HEK293T (cell line): ENCODE measurements around the gene MYLK.
A peak's percentile ranks its signal among the peaks of the same experiment; 100 is the strongest.
"Not testable (repeated sequence)": the region's sequence is repeated elsewhere in the genome, so short reads cannot be mapped to it uniquely, and the experiment has no call there.

Experiments
- CTCF ChIA-PET: fragments of 350-600 bp; formaldehyde crosslinking; extraction: SDS; loops from one replicate; lab custom pipeline; 2021; ENCODE audit warnings: antibody characterized with exemption, inconsistent platforms; lab: Yijun Ruan, JAX
- POLR2A ChIA-PET: fragments of 350-600 bp; formaldehyde crosslinking; extraction: SDS; loops from one replicate; lab custom pipeline; 2020; ENCODE audit warnings: antibody characterized with exemption, inconsistent platforms; lab: Yijun Ruan, JAX
- DNase-seq: peaks from one replicate; pipeline ENCODE4 v3.0.0; 2012; ENCODE audit warnings: mixed read lengths; ENCODE audit errors: extremely low spot score
- ARNT ChIP-seq: fragments of 450-650 bp; IDR thresholded peaks from 2 replicates; pipeline ENCODE4 v1.6.1; 2017; ENCODE audit warnings: mild to moderate bottlenecking
- BHLHE40 ChIP-seq: fragments of 450-650 bp; IDR thresholded peaks from 2 replicates; pipeline ENCODE4 v1.6.1; 2016; ENCODE audit warnings: mild to moderate bottlenecking, moderate library complexity, borderline replicate concordance
- CTBP1 ChIP-seq: fragments of 450-650 bp; IDR thresholded peaks from 2 replicates; pipeline ENCODE4 v1.6.1; 2016; ENCODE audit warnings: borderline replicate concordance
- ELF4 ChIP-seq: fragments of 450-650 bp; IDR thresholded peaks from 2 replicates; pipeline ENCODE4 v1.6.1; 2017; ENCODE audit warnings: antibody characterized with exemption
- FOXA1 ChIP-seq: fragments of 450-650 bp; IDR thresholded peaks from 2 replicates; pipeline ENCODE4 v1.6.1; 2016; ENCODE audit warnings: mild to moderate bottlenecking
- FOXK2 ChIP-seq: fragments of 450-650 bp; IDR thresholded peaks from 2 replicates; pipeline ENCODE4 v1.6.1; 2016; ENCODE audit warnings: mild to moderate bottlenecking
- FOXM1 ChIP-seq: fragments of 450-650 bp; IDR thresholded peaks from 2 replicates; pipeline ENCODE4 v1.6.1; 2017; ENCODE audit warnings: mild to moderate bottlenecking, borderline replicate concordance
- HDGF ChIP-seq: fragments of 450-650 bp; IDR thresholded peaks from 2 replicates; pipeline ENCODE4 v1.6.1; 2017; ENCODE audit warnings: antibody characterized with exemption, borderline replicate concordance
- L3MBTL2 ChIP-seq: fragments of 450-650 bp; conservative IDR thresholded peaks from 2 replicates; pipeline ENCODE4 v1.6.1; 2016; ENCODE audit warnings: mild to moderate bottlenecking
- LEF1 ChIP-seq: fragments of 450-650 bp; IDR thresholded peaks from 2 replicates; pipeline ENCODE4 v1.6.1; 2017; ENCODE audit warnings: mild to moderate bottlenecking, borderline replicate concordance
- NFRKB ChIP-seq: fragments of 450-650 bp; IDR thresholded peaks from 2 replicates; pipeline ENCODE4 v1.6.1; 2016; ENCODE audit warnings: mild to moderate bottlenecking, moderate library complexity
- SP1 ChIP-seq: fragments of 450-650 bp; IDR thresholded peaks from 2 replicates; pipeline ENCODE4 v1.6.1; 2017
- SUZ12 ChIP-seq: fragments of 450-650 bp; IDR thresholded peaks from 2 replicates; pipeline ENCODE4 v1.6.1; 2016; ENCODE audit warnings: mild to moderate bottlenecking
- TARDBP ChIP-seq: fragments of 450-650 bp; IDR thresholded peaks from 2 replicates; pipeline ENCODE4 v1.6.1; 2016
- ZNF384 ChIP-seq: fragments of 450-650 bp; IDR thresholded peaks from 2 replicates; pipeline ENCODE4 v1.6.1; 2016
- TF ChIP-seq, protein P1 (sequence below): fragments of 450-650 bp; IDR thresholded peaks from 2 replicates; pipeline ENCODE4 v1.6.1; 2016

The MYLK gene

DNA sequence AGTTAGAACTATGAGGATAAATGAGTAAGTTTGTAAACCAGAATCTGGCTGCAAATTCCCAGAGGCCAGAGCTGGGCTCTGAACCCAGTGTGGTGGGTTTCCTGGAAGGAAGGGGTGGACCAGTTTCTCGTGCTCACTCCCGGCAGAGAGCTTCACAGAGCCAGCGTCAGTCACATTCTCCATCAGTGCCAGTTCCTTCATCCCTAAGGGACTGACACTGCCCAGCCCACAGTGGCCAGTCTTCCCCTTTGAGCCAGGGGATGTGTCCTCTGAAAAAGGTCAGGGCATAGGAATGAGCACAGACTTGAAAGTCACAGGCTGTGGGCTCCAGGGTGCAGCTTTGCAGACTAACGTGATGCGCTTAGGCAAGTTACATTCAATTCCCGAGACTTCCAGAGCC, 163.5 kb downstream of the MYLK start:
- ChIA-PET CTCF (interaction anchor here (1.1 kb wide), 1 partner anchor 70 kb away, joined by 3 read pairs; no protein-coding TSS in a partner anchor), POLR2A (no interaction called here)
- no peak for DNase-seq
- TF ChIP-seq LEF1 = no peak
- TF ChIP-seq HDGF = no peak
- no peak for TF ChIP-seq L3MBTL2
- TF ChIP-seq ARNT = no peak
- TF ChIP-seq TARDBP = no peak
- TF ChIP-seq ELF4 = no peak
- no peak for TF ChIP-seq ZNF384
- no peak for TF ChIP-seq BHLHE40
- no peak for TF ChIP-seq NFRKB
- no peak for TF ChIP-seq FOXM1

DNA sequence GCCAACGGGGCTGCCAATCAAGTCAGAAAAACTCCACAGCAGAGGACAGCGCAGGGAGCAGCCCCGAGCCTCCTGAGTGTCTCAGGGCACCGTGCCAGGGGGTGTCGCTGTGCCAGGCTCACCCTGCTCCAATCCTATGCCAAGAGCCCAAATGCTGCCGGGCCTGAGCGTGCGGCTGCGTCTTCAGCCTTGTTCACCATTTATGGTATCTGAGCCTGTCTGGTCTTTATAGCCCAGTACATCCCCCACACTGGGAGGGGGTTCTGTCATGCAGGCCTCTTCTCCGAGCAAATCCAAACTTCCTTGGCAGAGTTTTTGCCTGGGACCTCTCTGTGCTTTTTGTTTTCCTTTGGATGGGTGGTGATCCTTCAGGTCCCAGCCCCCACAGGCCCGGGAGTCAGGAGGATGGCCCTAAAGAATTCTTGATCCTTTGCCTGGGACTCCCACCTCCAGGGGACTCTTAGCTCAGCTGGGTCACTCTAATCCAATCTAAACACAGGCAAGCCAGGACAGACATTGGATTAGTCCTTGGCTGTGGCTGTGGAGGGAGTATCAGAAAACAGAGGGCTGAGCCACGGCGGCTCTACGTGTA, 164.2 kb downstream of the MYLK start:
- TF ChIP-seq NFRKB (no peak), BHLHE40 (no peak), TARDBP (no peak), ELF4 (no peak), SUZ12 (no peak), ZNF384 (no peak), FOXK2 (no peak), ARNT (no peak), FOXA1 (no peak)
- TF ChIP-seq, protein P1, sequence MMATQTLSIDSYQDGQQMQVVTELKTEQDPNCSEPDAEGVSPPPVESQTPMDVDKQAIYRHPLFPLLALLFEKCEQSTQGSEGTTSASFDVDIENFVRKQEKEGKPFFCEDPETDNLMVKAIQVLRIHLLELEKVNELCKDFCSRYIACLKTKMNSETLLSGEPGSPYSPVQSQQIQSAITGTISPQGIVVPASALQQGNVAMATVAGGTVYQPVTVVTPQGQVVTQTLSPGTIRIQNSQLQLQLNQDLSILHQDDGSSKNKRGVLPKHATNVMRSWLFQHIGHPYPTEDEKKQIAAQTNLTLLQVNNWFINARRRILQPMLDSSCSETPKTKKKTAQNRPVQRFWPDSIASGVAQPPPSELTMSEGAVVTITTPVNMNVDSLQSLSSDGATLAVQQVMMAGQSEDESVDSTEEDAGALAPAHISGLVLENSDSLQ = no peak
- ChIA-PET POLR2A (no interaction called here), CTCF (interaction anchor here (1.1 kb wide), 1 partner anchor 70 kb away, joined by 3 read pairs; no protein-coding TSS in a partner anchor)
- DNase-seq = no peak

DNA sequence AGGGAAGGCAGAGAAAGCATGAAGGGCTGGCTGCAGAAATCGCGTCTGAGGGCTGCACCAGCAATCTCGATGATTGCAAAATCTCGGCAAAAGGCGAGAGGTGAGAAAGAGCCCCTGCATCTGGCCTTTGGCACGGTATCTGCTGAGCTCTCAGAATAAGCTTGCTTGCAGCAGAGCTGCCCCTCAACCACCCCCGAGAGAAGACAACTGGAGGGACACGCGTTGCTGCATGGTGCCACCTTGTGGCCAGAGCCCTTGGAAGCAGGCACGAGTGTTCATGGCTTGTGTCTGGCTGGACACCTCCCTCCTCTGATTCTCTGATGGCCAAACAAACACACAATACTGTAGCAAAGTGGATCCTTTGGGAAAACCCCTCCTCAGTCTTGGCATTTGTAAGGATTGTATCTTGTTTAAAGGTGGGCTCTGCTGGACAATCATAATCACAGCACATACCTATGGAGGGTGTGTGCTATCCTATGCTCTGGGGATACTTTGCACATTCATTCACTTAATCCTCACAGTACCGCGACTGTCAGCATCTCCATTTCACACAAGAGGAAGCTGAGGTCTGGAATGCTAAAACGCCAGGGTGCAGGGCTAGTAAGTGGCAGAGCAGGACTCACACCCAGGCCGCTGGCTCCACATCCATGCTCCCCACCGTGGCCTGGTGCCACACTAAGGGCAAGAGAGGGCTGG, 164.9 kb downstream of the MYLK start:
- CTCF ChIA-PET = interaction anchor here (1.0 kb wide), 1 partner anchor 66 kb away, joined by 6 read pairs; no protein-coding TSS in a partner anchor
- POLR2A ChIA-PET = not testable (repeated sequence)
- peak; percentile 63 for DNase-seq

DNA sequence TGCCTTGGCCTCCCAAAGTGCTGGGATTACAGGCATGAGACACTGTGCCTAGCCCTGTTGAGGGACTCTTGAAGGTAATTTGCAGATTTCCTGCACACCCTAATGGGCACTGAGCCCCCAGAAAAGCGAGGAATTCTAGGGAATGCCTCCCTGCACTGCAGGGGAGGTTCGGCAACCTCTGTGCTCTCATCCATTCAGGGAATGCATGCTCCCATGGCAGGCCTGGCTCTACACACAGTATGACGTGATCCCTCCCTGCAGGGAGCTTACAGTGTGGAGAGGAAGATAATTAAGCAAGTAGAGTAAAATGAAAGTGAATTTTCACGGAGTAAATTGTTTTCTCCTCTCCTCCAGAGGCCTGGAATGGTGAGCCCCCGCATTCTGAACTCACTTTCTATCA, 166.0 kb downstream of the MYLK start:
- no peak for DNase-seq
- ChIA-PET CTCF (no interaction called here), POLR2A (no interaction called here)
- TF ChIP-seq L3MBTL2 = no peak
- TF ChIP-seq ELF4 = no peak

DNA sequence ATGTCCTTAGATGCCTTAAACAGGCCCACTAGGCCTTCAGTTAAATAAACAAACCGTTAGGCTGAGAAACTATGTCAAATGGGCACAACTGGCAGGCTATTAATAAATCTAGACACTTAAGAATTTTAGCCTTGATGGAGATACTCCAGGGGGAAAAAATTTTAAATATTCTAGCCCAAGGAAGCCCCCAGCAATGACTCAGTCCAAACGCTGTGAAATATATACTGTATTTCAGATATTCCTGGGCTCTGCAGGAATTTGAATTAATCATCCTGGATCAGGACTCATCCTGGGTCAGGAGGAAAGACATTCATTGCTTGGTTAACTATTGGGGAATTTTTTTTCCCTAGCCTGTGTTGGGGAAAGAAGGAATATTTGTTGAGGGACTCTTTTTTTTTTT, 166.7 kb downstream of the MYLK start:
- DNase-seq, CTCF ChIA-PET: not testable (repeated sequence)

DNA sequence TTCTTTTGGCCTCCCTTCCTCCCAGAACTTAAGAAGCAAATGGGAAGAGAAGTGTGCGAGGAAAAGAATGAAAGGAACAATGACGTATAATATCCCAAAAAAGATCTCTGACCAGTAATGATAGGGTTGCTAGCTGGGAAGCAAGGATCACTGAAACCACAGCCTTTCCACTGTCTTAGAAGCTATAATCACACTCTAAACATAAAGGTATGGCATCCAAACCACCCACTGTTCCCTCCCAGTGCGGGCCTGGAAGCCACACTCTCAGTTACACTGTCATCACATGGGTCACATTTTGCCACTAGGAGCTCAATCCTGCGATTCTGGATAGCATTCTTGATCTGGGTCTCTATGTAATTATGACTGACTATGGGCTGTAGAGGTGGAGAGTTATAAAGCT, 167.7 kb downstream of the MYLK start:
- CTCF ChIA-PET = interaction anchor here (0.6 to 1.8 kb wide), 2 partner anchors 74 to 110 kb away, joined by 3 to 5 read pairs; no protein-coding TSS in a partner anchor
- POLR2A ChIA-PET = no interaction called here
- no peak for DNase-seq
- no peak for TF ChIP-seq SUZ12
- TF ChIP-seq FOXK2 = no peak
- TF ChIP-seq, protein P1 = no peak
- no peak for TF ChIP-seq BHLHE40

More for the DNA sequence above, 166.7 kb downstream of the MYLK start:
- POLR2A ChIA-PET = not testable (repeated sequence)

DNA sequence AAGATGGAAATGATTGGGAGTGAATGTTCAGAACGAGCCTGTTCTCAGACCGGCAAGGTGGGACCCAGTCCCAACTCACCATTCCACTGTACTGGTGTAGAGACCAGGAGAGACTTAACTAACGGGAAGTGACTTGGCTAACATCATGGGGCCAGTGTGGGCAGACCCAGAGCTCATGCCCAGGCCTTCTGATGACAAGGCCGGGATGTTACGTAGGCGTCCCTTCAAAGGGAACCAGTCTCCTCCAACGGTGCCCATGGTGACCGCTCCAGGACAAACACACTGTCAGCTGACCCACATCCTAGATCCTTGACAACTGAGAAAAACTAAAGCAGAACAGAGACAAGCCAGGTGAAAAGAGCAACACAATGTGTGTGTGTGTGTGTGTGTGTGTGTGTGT, 170.9 kb downstream of the MYLK start:
- CTCF ChIA-PET = no interaction called here
- TF ChIP-seq, protein P1 = no peak
- TF ChIP-seq TARDBP (no peak), L3MBTL2 (no peak), BHLHE40 (no peak), FOXM1 (no peak), ARNT (no peak), CTBP1 (no peak), SUZ12 (no peak), FOXA1 (no peak), SP1 (no peak), HDGF (no peak), NFRKB (no peak), ELF4 (no peak), ZNF384 (no peak), LEF1 (no peak), FOXK2 (no peak)
- POLR2A ChIA-PET = no interaction called here
- no peak for DNase-seq
